ENCODE data around the gene BCLAF3. TPM values are rescaled to one million over a fixed set of nuclear protein-coding genes. Genes with fewer than 3 reads are reported as not detected.

BCLAF3 gene
- total RNA-seq, 6 experiments from 2014 or later: 2.1 to 4.1 (median 3.0) TPM

DNA sequence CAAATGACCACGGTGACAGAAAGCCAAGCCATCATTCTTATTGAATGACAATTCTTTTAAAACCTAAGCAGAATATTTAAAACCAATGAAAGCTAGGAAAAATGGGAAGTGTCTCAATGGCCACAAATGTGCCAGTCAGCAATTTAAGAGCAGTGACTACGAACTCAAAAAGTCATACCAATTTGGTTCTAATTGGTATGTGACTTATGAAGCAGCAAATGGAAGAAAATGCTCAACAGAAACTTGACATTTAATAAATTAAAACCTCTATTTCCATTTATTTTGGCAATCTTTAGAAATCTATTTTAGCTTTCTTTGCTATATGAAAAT lies 25.7 kb upstream of the BCLAF3 start:
- intact Hi-C loops (cut with DNase I): no loop called here
- ATAC-seq: no peak
- Histone ChIP-seq H3K36me3 (no peaks in the 10 kb centered on the region), H3K9me3 (peaks cover 0 to 11% (median 0%) of the 10 kb centered on the region in 4 donors), H3K27me3 (no peaks in the 10 kb centered on the region), H3K4me3 (no peak overlapping the region), H3K27ac (no peak overlapping the region), H3K4me1 (no peaks in the 10 kb centered on the region)
- 56% methylated on average over 2 of the region's 2 CpGs for WGBS (ENCODE audit: insufficient coverage, low coverage, low lambda C conversion rate, missing lambda C conversion rate)
- DNase-seq: no peak
- TF ChIP-seq POLR2A (IDR thresholded peaks at IDR 0.05): no peak
- TF ChIP-seq, protein P1, sequence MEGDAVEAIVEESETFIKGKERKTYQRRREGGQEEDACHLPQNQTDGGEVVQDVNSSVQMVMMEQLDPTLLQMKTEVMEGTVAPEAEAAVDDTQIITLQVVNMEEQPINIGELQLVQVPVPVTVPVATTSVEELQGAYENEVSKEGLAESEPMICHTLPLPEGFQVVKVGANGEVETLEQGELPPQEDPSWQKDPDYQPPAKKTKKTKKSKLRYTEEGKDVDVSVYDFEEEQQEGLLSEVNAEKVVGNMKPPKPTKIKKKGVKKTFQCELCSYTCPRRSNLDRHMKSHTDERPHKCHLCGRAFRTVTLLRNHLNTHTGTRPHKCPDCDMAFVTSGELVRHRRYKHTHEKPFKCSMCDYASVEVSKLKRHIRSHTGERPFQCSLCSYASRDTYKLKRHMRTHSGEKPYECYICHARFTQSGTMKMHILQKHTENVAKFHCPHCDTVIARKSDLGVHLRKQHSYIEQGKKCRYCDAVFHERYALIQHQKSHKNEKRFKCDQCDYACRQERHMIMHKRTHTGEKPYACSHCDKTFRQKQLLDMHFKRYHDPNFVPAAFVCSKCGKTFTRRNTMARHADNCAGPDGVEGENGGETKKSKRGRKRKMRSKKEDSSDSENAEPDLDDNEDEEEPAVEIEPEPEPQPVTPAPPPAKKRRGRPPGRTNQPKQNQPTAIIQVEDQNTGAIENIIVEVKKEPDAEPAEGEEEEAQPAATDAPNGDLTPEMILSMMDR (IDR thresholded peaks at IDR 0.05): no peak

- no peaks in the 10 kb centered on the region for H3K4me1 ChIP-seq
- H3K27me3 ChIP-seq: no peaks in the 10 kb centered on the region
- peaks cover 0 to 11% (median 0%) of the 10 kb centered on the region in 4 donors for H3K9me3 ChIP-seq
- H3K4me3 ChIP-seq: no peak overlapping the region
- intact Hi-C loops (cut with DNase I): no loop called here
- ATAC-seq (no peak), DNase-seq (no peak)
- WGBS (ENCODE audit: insufficient coverage, low coverage, low lambda C conversion rate, missing lambda C conversion rate): 77% methylated on average over 9 of the region's 9 CpGs
- TF ChIP-seq POLR2A (IDR thresholded peaks at IDR 0.05): no peak
- TF ChIP-seq, protein P1 (IDR thresholded peaks at IDR 0.05): no peak
- H3K27ac ChIP-seq: no peak overlapping the region
- no peaks in the 10 kb centered on the region for H3K36me3 ChIP-seq
These were observed 25.2 kb upstream of the BCLAF3 start for GRCh38 chrX:20015945-20016615.

DNA sequence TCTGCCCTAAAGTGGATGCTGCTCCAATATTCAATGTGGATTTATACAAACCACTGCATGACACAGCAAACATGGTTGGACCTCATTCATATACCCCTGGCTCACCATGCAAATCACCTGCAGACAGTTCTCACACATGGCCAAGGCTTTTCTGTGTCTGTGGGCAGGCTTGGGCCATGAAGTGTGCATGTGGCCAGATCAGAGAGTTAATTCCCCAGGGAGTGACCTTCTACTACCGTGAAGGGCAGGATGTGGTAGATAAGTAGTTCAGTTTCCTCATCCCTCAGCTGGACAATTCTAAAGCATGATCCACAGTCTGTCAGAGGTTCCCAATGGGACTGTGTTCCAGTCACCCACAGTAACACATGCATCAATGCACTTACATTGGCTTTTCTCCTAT lies 24.6 kb upstream of the BCLAF3 start:
- intact Hi-C loops (cut with DNase I): no loop called here
- Histone ChIP-seq H3K4me3 (no peak overlapping the region), H3K36me3 (no peaks in the 10 kb centered on the region), H3K4me1 (no peaks in the 10 kb centered on the region), H3K27ac (no peak overlapping the region), H3K9me3 (peaks cover 0 to 11% (median 0%) of the 10 kb centered on the region in 4 donors), H3K27me3 (no peaks in the 10 kb centered on the region)
- ATAC-seq (no peak), DNase-seq (no peak)
- WGBS (ENCODE audit: insufficient coverage, low coverage, low lambda C conversion rate, missing lambda C conversion rate): 40% methylated on average over 1 of the region's 1 CpG
- TF ChIP-seq POLR2A (IDR thresholded peaks at IDR 0.05): no peak

- intact Hi-C loops (cut with DNase I): no loop called here
- Histone ChIP-seq H3K4me1 (no peaks in the 10 kb centered on the region), H3K27ac (no peak overlapping the region), H3K36me3 (no peaks in the 10 kb centered on the region), H3K9me3 (peaks cover 0 to 11% (median 0%) of the 10 kb centered on the region in 4 donors), H3K4me3 (no peak overlapping the region), H3K27me3 (no peaks in the 10 kb centered on the region)
- TF ChIP-seq, protein P1 (IDR thresholded peaks at IDR 0.05): no peak
- TF ChIP-seq POLR2A (IDR thresholded peaks at IDR 0.05): no peak
- ATAC-seq (no peak), DNase-seq (no peak)
- 65% methylated on average over 2 of the region's 4 CpGs for WGBS (ENCODE audit: insufficient coverage, low coverage, low lambda C conversion rate, missing lambda C conversion rate)
These were observed 20.7 kb upstream of the BCLAF3 start for GRCh38 chrX:20011608-20012007.

GRCh38 chrX:20007962-20008622 lies 17.2 kb upstream of the BCLAF3 start:
- Histone ChIP-seq H3K27ac (no peak overlapping the region), H3K9me3 (no peaks in the 10 kb centered on the region), H3K27me3 (no peaks in the 10 kb centered on the region), H3K4me1 (no peaks in the 10 kb centered on the region), H3K36me3 (no peaks in the 10 kb centered on the region), H3K4me3 (no peak overlapping the region)
- DNase-seq (no peak), ATAC-seq (no peak)
- TF ChIP-seq, protein P1 (IDR thresholded peaks at IDR 0.05): no peak
- no peak for TF ChIP-seq POLR2A (IDR thresholded peaks at IDR 0.05)
- intact Hi-C loops (cut with DNase I): no loop called here
- 34% methylated on average over 5 of the region's 7 CpGs for WGBS (ENCODE audit: insufficient coverage, low coverage, low lambda C conversion rate, missing lambda C conversion rate)

Measured in right lobe of liver (tissue), 6 donors.